GM12801 (cell line): ENCODE results near the gene NCK2.

Experiments
- TF ChIP-seq, protein P1 (sequence below): IDR thresholded peaks from one replicate; pipeline ENCODE4 v1.5.1; 2011; ENCODE audit warnings: control low read depth; ENCODE audit not compliant: insufficient read length; ENCODE audit errors: extremely low read depth

NCK2 gene

DNA sequence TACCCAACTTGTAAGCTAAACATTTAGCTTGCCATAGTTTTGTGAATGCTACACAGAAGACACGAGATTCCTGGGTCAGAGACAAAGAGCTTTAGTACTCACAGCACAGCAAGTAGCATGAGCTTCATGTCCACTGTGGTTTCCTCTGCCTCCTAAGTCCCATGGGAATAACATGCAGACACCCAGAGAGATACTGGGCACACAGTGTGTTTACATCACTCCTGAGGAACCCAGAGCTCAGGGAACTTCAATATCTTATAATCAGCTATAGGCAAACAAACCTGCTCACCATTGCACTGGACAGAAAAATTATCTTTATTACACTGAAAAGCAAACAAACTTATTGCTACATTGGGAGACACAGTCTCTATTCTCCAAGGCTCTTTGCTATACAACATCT lies 14.5 kb upstream of the NCK2 start:
- TF ChIP-seq, protein P1, sequence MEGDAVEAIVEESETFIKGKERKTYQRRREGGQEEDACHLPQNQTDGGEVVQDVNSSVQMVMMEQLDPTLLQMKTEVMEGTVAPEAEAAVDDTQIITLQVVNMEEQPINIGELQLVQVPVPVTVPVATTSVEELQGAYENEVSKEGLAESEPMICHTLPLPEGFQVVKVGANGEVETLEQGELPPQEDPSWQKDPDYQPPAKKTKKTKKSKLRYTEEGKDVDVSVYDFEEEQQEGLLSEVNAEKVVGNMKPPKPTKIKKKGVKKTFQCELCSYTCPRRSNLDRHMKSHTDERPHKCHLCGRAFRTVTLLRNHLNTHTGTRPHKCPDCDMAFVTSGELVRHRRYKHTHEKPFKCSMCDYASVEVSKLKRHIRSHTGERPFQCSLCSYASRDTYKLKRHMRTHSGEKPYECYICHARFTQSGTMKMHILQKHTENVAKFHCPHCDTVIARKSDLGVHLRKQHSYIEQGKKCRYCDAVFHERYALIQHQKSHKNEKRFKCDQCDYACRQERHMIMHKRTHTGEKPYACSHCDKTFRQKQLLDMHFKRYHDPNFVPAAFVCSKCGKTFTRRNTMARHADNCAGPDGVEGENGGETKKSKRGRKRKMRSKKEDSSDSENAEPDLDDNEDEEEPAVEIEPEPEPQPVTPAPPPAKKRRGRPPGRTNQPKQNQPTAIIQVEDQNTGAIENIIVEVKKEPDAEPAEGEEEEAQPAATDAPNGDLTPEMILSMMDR, result no peak

DNA sequence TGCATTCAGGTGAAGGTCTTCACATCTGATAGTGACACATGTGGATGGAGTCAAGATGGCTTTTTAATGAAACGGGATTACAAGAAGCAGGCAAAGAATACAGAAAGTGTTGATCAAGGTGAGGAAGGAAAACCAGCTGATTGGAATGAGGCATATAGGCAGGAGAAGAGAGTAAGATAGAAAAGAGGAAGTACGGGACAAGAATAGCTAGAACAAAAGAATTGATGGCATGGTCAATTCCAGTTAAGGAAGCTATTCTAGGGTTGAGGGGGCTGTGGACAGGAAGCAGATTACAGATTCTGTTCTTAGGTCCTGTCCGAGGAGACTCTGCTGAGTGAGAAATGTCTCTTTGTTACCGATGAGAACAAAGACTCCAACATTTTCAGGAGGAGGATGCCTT lies 13.2 kb upstream of the NCK2 start:
- TF ChIP-seq, protein P1, result no peak

DNA sequence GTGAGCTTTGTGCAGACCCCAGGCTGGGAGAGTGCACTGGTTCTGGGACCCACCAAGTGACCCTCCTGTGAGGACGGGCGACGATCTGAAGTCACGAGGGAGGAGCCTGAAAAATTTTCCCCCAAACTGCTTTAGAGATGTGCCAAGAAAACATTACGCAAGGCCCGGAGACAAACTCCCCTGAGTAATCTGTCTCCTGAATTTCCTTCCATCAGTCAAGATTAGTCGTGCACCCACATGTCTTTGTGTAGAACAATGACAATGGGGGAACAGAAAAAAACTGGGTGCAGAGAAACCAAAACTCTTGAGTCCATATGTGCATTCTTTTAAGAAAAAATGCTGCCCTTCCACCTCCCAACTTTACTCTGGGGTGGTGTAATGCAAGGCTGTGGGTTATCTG lies 12.6 kb upstream of the NCK2 start:
- TF ChIP-seq, protein P1, result no peak

DNA sequence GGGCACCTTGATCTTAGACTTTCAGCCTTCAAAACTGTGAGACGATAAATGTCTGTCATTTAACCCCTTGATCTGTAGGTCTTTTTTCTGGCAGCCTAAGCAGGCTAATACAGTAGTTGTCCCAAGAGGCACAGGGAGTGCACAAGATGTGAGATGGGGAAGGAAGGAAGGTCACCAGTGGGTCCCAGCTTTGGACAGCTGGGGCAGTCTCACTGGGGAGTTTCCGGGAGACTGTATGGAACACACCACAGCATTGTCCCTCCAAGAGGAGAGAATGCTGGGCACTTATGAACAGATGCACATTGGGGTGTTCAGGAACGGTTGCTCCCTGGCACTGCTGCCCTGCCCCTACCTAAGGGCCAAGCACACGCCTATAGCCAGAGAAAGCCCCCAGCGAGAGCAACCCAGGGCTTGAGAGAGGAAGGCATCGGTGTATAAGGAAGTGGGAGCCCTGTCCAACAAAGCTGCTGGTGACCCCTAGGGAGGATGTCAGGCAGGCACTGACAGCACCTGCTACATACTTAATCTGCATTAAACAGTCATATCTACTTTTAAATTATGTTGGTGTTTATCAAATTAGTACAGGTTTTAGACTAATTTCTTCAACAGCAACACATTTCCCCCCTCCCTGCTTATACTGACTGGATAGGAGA lies 11.6 kb upstream of the NCK2 start:
- TF ChIP-seq, protein P1, result no peak

DNA sequence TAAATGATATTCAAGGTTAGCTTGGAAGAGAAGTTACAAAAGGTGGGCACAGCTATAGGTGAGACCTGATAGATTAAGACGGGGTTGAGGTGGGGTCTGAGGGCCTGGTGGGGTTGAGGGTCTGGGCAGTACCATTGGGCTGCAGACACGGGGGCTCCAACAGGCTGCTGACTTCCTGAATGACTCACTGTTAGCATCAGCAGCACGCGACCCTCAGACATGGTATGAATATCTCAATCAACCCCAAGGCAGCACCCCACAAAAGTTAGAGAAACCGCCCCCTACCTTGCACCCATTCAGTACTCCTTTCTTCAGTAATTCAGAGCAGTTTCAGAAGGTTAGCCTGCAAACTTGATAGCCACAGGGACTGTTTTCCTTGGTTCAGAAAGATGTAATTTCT lies 10.8 kb upstream of the NCK2 start:
- TF ChIP-seq, protein P1, result no peak

DNA sequence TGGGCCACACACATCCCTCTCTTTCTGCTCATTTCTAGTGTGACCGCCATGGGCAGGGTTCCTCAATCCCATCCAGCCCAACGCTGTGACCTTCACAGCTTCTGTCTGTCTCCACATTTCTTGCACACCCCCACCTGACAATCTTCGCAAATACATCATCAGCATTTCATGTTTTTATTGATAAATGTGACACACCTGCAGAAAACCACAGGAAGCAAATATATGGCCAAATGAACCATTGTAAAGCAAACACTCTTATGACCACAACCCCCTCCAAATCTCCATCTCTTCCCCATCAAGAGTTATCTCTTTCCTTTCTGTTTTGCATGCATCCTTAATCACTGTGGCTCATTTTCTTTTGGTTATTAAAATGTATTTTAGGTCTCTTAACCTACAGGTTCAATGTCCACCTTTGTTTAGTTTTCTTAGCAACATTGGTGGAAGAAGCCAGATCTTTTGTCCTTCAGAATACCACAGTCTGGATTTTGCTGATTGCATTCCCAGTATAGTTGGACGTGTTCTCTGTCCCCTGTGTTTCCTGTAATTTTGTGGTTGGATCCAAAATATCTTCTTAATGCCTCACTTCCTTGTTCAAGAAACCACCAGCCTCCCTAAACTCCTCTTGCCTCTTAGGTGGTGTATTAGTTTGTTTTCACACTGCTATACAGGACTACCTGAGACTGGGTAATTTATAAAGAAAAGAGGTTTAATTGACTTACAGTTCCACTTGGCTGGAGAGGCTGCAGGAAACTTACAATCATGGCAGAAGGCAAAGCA lies 9.8 kb upstream of the NCK2 start:
- TF ChIP-seq, protein P1, result no peak

DNA sequence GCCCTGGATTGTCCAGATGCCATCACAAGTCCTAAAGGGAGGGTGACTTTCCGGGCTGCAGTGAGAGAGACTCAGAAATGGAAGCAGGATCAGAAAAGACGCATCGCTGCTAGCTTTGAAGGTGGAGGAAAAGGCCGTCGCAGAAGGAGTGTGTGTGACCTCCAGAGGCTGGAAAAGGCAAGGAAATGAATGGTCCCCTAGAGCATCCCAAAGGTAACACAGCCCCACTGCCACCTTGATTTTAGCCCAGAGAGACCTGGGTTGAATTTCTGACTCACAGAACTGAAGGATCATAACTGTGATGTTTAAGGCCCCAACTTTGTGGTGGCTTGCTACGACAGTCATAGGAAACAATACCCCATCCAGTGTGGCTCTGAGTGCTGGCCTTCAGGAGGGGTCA lies 8.6 kb upstream of the NCK2 start:
- TF ChIP-seq, protein P1, result no peak
